RWPE2 (cell line): Measurements from ENCODE around the gene TAF13.

Experiments used
- ATAC-seq: fragments of 200-7000 bp; cut with Tn5 transposase; 3 replicates; pipeline ENCODE4 v1.9.1; 2021; ENCODE audit warnings: low read depth
- DNase-seq: peaks from one replicate; pipeline ENCODE4 v3.0.0-alpha.2; 2020; ENCODE audit warnings: low spot score
- H3K27ac ChIP-seq: fragments of 450-650 bp; 2 replicates; pipeline ENCODE4 v1.5.1; 2017; ENCODE audit warnings: mild to moderate bottlenecking; ENCODE audit not compliant: poor library complexity, severe bottlenecking
- H3K27me3 ChIP-seq: fragments of 250-450 bp; sonication (Bioruptor Pico); 2 replicates; pipeline ENCODE4 v1.5.1; 2021; ENCODE audit warnings: mild to moderate bottlenecking, moderate library complexity; ENCODE audit not compliant: insufficient read depth, poor library complexity, severe bottlenecking
- H3K36me3 ChIP-seq: fragments of 250-450 bp; sonication (Bioruptor Pico); 2 replicates; pipeline ENCODE4 v1.5.1; 2020; ENCODE audit warnings: low read depth, mild to moderate bottlenecking, moderate library complexity
- H3K4me1 ChIP-seq: fragments of 250-450 bp; sonication (Bioruptor Pico); 2 replicates; pipeline ENCODE4 v1.5.1; 2021; ENCODE audit warnings: mild to moderate bottlenecking, moderate library complexity; ENCODE audit not compliant: insufficient read depth, poor library complexity, severe bottlenecking
- H3K4me3 ChIP-seq: fragments of 250-450 bp; sonication (Bioruptor Pico); 2 replicates; pipeline ENCODE4 v1.5.1; 2021; ENCODE audit warnings: mild to moderate bottlenecking, moderate library complexity; ENCODE audit not compliant: severe bottlenecking
- H3K9me3 ChIP-seq: fragments of 250-450 bp; sonication (Bioruptor Pico); 2 replicates; pipeline ENCODE4 v1.5.1; 2021; ENCODE audit warnings: mild to moderate bottlenecking, moderate library complexity; ENCODE audit not compliant: severe bottlenecking
- TF ChIP-seq, protein P1 (sequence below): fragments of 450-650 bp; IDR thresholded peaks from one replicate; pipeline ENCODE4 v1.5.1; 2017; ENCODE audit warnings: mild to moderate bottlenecking, moderate library complexity; ENCODE audit not compliant: poor library complexity, severe bottlenecking

The TAF13 gene

GRCh38 chr1:109080441-109081082 lies 4.8 kb upstream of the TAF13 start:
- no peak overlapping the region for H3K27ac ChIP-seq
- no peak overlapping the region for H3K4me3 ChIP-seq
- TF ChIP-seq, protein P1, sequence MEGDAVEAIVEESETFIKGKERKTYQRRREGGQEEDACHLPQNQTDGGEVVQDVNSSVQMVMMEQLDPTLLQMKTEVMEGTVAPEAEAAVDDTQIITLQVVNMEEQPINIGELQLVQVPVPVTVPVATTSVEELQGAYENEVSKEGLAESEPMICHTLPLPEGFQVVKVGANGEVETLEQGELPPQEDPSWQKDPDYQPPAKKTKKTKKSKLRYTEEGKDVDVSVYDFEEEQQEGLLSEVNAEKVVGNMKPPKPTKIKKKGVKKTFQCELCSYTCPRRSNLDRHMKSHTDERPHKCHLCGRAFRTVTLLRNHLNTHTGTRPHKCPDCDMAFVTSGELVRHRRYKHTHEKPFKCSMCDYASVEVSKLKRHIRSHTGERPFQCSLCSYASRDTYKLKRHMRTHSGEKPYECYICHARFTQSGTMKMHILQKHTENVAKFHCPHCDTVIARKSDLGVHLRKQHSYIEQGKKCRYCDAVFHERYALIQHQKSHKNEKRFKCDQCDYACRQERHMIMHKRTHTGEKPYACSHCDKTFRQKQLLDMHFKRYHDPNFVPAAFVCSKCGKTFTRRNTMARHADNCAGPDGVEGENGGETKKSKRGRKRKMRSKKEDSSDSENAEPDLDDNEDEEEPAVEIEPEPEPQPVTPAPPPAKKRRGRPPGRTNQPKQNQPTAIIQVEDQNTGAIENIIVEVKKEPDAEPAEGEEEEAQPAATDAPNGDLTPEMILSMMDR, result no peak
- no peaks in the 10 kb centered on the region for H3K9me3 ChIP-seq
- no peaks in the 10 kb centered on the region for H3K36me3 ChIP-seq
- DNase-seq, result no peak
- no peaks in the 10 kb centered on the region for H3K27me3 ChIP-seq
- H3K4me1 ChIP-seq, result no peaks in the 10 kb centered on the region
- no peak for ATAC-seq

GRCh38 chr1:109079240-109079622 lies 3.4 kb upstream of the TAF13 start:
- ATAC-seq, result no peak
- DNase-seq, result no peak
- no peak overlapping the region for H3K27ac ChIP-seq
- TF ChIP-seq, protein P1, result no peak
- no peaks in the 10 kb centered on the region for H3K9me3 ChIP-seq
- 0 out of 2 replicates have a peak, but pooled peaks cover 1% of the 10 kb centered on the region for H3K36me3 ChIP-seq
- no peaks in the 10 kb centered on the region for H3K27me3 ChIP-seq
- H3K4me1 ChIP-seq, result peaks cover 10% of the 10 kb centered on the region
- H3K4me3 ChIP-seq, result no peak overlapping the region

DNA sequence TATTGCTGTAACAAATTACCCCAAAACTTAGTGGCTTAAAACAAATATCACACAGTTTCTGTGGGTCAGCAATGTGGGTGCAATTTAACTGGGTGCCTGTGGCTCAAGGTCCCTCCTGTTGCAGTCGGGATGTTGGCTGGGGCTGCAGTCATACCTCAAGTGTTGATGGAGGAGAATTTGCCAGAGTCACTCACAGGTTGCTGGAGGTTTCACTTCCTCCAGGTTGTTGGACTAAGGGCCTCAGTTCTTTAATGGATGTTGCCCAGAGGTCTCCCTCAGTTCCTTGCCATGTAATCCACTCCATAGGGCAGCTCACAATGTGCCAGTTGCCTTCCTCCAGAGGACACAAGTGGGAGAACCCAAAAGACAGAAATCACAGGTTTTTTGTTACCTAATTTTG lies 2.5 kb upstream of the TAF13 start:
- H3K27me3 ChIP-seq, result no peaks in the 10 kb centered on the region
- H3K4me3 ChIP-seq, result no peak overlapping the region
- H3K4me1 ChIP-seq, result peaks cover 10% of the 10 kb centered on the region
- DNase-seq (no peak), ATAC-seq (no peak)
- H3K36me3 ChIP-seq, result peaks cover 8% of the 10 kb centered on the region; the same call in 1 of the 2 replicates
- TF ChIP-seq, protein P1, result no peak
- no peak overlapping the region for H3K27ac ChIP-seq
- no peaks in the 10 kb centered on the region for H3K9me3 ChIP-seq

DNA sequence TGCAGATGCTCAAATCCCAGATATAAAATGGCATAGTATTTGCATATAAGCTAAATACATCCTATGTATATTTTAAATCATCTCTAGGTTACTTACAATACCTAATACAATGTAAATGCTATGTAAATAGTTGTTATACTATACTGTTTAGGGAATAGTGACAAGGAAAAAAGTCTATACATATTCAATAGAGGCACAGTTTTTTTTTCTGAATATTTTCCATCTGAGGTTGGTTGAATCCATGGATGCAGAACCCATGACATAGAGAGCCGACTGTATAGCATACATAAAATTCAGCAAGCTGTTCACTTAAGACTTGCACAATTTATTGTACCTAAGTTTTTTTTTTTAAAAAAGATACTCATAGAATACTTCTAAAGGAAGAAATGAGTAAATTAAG lies 6.5 kb downstream of the TAF13 start:
- H3K4me1 ChIP-seq, result peaks cover under 1% of the 10 kb centered on the region
- H3K27me3 ChIP-seq, result no peaks in the 10 kb centered on the region
- H3K4me3 ChIP-seq, result no peak overlapping the region
- DNase-seq (no peak), ATAC-seq (no peak)
- no peak overlapping the region for H3K27ac ChIP-seq
- peaks cover 58% of the 10 kb centered on the region for H3K36me3 ChIP-seq
- H3K9me3 ChIP-seq, result no peaks in the 10 kb centered on the region
- TF ChIP-seq, protein P1, result no peak

DNA sequence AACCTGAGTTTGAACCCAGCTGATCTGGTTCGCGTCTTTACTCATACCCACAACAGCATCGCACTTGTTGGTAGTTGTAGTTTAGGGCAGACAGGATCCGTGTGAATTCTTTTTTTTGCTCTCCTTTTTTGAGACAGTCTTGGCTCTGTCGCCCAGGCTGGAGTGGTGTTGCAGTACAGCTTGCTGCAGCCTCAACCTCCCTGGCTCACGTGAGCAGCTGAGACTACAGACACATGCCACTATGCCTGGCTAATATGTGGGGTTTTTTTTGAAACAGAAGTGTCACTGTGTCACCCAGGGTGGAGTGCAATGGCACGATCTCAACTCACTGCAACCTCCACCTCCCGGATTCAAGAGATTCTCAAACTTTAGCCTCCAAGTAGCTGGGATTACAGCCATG lies 7.9 kb downstream of the TAF13 start:
- H3K36me3 ChIP-seq, result peaks cover 60% of the 10 kb centered on the region
- TF ChIP-seq, protein P1, result no peak

More for the DNA sequence above, 7.9 kb downstream of the TAF13 start:
- H3K27ac ChIP-seq, result no peak overlapping the region
- no peaks in the 10 kb centered on the region for H3K27me3 ChIP-seq
- no peak for ATAC-seq
- no peaks in the 10 kb centered on the region for H3K4me1 ChIP-seq
- H3K9me3 ChIP-seq, result no peaks in the 10 kb centered on the region
- no peak overlapping the region for H3K4me3 ChIP-seq
- DNase-seq, result no peak
